ENCODE data around the gene HOMER1.

DNA sequence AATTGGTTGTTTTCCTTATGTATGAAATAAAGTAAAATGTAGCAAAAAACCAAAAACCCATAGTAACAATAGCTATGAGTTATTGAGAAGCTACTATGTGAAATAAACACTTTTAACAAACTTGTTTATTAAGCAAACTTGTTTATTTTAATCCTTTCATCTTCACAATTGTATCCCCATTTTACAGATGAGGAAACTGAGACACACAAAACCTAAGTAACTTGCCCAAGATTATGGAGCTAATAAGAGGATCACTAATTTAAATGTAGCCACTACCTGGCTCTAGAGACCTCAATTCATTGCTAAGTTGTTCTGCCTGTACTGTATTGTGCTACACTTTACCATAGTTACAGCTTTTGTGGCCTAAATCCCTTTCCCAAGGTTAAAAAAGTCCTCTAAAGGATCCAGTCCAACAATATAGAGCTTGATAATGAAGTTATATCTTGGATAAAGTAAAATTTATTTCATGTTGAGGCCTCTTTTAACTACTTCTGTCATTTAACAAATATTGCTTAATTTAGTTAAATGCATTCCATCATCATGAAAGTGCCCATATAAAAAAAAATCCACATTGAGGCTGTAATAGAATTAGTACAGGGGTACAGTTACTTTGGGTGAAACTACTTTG lies 22.1 kb downstream of the HOMER1 start:
- TF ChIP-seq, protein P1, sequence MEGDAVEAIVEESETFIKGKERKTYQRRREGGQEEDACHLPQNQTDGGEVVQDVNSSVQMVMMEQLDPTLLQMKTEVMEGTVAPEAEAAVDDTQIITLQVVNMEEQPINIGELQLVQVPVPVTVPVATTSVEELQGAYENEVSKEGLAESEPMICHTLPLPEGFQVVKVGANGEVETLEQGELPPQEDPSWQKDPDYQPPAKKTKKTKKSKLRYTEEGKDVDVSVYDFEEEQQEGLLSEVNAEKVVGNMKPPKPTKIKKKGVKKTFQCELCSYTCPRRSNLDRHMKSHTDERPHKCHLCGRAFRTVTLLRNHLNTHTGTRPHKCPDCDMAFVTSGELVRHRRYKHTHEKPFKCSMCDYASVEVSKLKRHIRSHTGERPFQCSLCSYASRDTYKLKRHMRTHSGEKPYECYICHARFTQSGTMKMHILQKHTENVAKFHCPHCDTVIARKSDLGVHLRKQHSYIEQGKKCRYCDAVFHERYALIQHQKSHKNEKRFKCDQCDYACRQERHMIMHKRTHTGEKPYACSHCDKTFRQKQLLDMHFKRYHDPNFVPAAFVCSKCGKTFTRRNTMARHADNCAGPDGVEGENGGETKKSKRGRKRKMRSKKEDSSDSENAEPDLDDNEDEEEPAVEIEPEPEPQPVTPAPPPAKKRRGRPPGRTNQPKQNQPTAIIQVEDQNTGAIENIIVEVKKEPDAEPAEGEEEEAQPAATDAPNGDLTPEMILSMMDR (IDR thresholded peaks at IDR 0.05): no peak
- TF ChIP-seq POLR2A (IDR thresholded peaks at IDR 0.05): no peak
